Epithelial cell of proximal tubule (primary cell): ENCODE measurements around the gene FARS2. TPM values are rescaled to one million over a fixed set of nuclear protein-coding genes. Genes with fewer than 3 reads are reported as not detected.
A peak's percentile ranks its signal among the peaks of the same experiment; 100 is the strongest.

Experiments
- DNase-seq: peaks from one replicate; pipeline ENCODE4 v3.0.0-alpha.2; 2011; ENCODE audit warnings: low read depth
- H3K4me3 ChIP-seq: 2 replicates; pipeline ENCODE4 v1.5.1; 2011; ENCODE audit warnings: low read depth, mild to moderate bottlenecking, low read length
- CTCF ChIP-seq: conservative IDR thresholded peaks from 2 replicates; pipeline ENCODE4 v1.5.1; 2012; ENCODE audit warnings: low read depth, mild to moderate bottlenecking, low read length
- total RNA-seq: library from RNA; depleted of rRNA; stranded (reverse); fragments of >200 nt; gene quantifications from 2 replicates; pipeline ENCODE4 v1.2.3, GENCODE V29; 2015

The FARS2 gene
- total RNA-seq, 1 donor from 2014 or later, result 7.7 TPM

- no peak for TF ChIP-seq CTCF
- no peak for DNase-seq
- H3K4me3 ChIP-seq, result no peak overlapping the region
These were observed 476.9 kb downstream of the FARS2 start for GRCh38 chr6:5738211-5738610.

GRCh38 chr6:5744497-5744896 is 483.2 kb downstream of the FARS2 start:
- TF ChIP-seq CTCF, result no peak
- DNase-seq, result no peak
- no peak overlapping the region for H3K4me3 ChIP-seq

- no peak for DNase-seq
- H3K4me3 ChIP-seq, result no peak overlapping the region
- no peak for TF ChIP-seq CTCF
These were observed 483.8 kb downstream of the FARS2 start for GRCh38 chr6:5745081-5745480.

GRCh38 chr6:5746053-5746758 is 484.9 kb downstream of the FARS2 start:
- no peak overlapping the region for H3K4me3 ChIP-seq
- DNase-seq, result no peak
- TF ChIP-seq CTCF, result peak; percentile 33

GRCh38 chr6:5746759-5747130 is 485.4 kb downstream of the FARS2 start:
- no peak for DNase-seq
- no peak overlapping the region for H3K4me3 ChIP-seq
- TF ChIP-seq CTCF, result no peak

- H3K4me3 ChIP-seq, result no peak overlapping the region
- no peak for DNase-seq
- TF ChIP-seq CTCF, result no peak
These were observed 486.1 kb downstream of the FARS2 start for GRCh38 chr6:5747379-5747778.

- H3K4me3 ChIP-seq, result no peak overlapping the region
- TF ChIP-seq CTCF, result no peak
- no peak for DNase-seq
These were observed 487.8 kb downstream of the FARS2 start for GRCh38 chr6:5749016-5749650.
